HL-60 (cell line): ENCODE measurements around the gene PHC2.

Source experiments
- DNase-seq, 2 experiments: peaks; one replicate each; pipeline ENCODE4 v3.0.0-alpha.2; 2010 to 2020; ENCODE audit warnings: low read depth in 1 of 2, low spot score in 1 of 2
- H3K27ac ChIP-seq: fragments of 250-450 bp; sonication (Bioruptor Pico); replicated peaks from 2 replicates; pipeline ENCODE4 v1.5.1; 2020; ENCODE audit warnings: mild to moderate bottlenecking, moderate library complexity
- H3K27me3 ChIP-seq: fragments of 250-450 bp; sonication (Bioruptor Pico); 2 replicates; pipeline ENCODE4 v1.5.1; 2021; ENCODE audit warnings: mild to moderate bottlenecking, moderate library complexity; ENCODE audit not compliant: insufficient read depth, poor library complexity, severe bottlenecking
- H3K4me3 ChIP-seq: replicated peaks from 2 replicates; pipeline ENCODE4 v1.5.1; 2011; ENCODE audit warnings: mild to moderate bottlenecking, control low read depth, low read length; ENCODE audit not compliant: insufficient read depth
- GABPA ChIP-seq: IDR thresholded peaks from 2 replicates; pipeline ENCODE4 v1.6.1; 2012; ENCODE audit warnings: low read depth
- POLR2AphosphoS5 ChIP-seq: IDR thresholded peaks from 2 replicates; pipeline ENCODE4 v1.6.1; 2012; ENCODE audit warnings: low read depth
- SPI1 ChIP-seq: IDR thresholded peaks from 2 replicates; pipeline ENCODE4 v1.6.1; 2012; ENCODE audit warnings: low read depth, mild to moderate bottlenecking, borderline replicate concordance
- TF ChIP-seq, protein P1 (sequence below): IDR thresholded peaks from 2 replicates; pipeline ENCODE4 v1.6.1; 2012; ENCODE audit warnings: low read depth; ENCODE audit not compliant: insufficient replicate concordance
- TF ChIP-seq, protein P2 (sequence below): IDR thresholded peaks from one replicate; pipeline ENCODE4 v1.5.1; 2011; ENCODE audit warnings: low read length, control low read depth, inconsistent platforms; ENCODE audit not compliant: insufficient read depth

Gene PHC2

DNA sequence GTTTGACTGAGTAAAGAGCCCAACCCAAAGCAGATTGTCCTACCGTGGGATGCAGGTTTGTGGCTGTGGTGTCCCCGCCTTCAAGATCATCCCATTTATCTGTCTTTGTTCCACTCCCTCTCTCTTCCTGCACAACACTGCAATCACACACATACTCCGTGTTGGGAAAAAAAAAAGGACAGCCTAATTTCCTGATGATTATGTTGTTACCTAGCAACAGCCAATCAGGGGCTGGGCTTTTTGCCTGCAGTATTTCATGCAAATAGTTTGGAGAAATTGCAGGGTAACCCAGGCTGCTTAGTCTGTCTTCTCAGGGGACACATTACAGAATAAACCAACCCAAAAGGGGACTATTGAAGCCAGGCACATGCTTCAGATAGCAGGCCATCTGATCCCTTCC is 38.3 kb downstream of the PHC2 start:
- Histone ChIP-seq H3K4me3 (no peak overlapping the region), H3K27me3 (no peaks in the 10 kb centered on the region), H3K27ac (no peak overlapping the region)
- TF ChIP-seq POLR2AphosphoS5 (no peak), SPI1 (no peak)
- DNase-seq, result no peak

DNA sequence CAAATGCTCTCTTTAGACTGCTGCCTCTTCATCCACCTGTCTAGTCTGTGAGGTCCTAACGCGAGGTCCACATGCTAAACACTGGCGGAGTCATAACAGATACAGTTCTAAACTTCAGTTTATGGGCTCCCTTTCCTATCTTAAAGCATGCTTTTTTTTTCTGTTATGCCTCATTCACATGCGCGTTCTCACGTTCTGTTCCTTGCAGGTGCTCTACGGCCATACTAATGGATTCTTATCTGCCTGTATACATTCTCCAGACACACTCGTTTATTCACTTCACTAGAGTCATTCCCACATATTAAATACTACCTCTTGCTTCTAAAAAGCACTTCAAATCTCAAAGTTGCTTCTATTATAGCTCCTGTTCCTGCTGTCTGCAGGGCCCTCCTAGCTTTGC is 38.7 kb downstream of the PHC2 start:
- no peaks in the 10 kb centered on the region for H3K27me3 ChIP-seq
- TF ChIP-seq, protein P1, sequence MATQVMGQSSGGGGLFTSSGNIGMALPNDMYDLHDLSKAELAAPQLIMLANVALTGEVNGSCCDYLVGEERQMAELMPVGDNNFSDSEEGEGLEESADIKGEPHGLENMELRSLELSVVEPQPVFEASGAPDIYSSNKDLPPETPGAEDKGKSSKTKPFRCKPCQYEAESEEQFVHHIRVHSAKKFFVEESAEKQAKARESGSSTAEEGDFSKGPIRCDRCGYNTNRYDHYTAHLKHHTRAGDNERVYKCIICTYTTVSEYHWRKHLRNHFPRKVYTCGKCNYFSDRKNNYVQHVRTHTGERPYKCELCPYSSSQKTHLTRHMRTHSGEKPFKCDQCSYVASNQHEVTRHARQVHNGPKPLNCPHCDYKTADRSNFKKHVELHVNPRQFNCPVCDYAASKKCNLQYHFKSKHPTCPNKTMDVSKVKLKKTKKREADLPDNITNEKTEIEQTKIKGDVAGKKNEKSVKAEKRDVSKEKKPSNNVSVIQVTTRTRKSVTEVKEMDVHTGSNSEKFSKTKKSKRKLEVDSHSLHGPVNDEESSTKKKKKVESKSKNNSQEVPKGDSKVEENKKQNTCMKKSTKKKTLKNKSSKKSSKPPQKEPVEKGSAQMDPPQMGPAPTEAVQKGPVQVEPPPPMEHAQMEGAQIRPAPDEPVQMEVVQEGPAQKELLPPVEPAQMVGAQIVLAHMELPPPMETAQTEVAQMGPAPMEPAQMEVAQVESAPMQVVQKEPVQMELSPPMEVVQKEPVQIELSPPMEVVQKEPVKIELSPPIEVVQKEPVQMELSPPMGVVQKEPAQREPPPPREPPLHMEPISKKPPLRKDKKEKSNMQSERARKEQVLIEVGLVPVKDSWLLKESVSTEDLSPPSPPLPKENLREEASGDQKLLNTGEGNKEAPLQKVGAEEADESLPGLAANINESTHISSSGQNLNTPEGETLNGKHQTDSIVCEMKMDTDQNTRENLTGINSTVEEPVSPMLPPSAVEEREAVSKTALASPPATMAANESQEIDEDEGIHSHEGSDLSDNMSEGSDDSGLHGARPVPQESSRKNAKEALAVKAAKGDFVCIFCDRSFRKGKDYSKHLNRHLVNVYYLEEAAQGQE, result no peak
- TF ChIP-seq, protein P2, sequence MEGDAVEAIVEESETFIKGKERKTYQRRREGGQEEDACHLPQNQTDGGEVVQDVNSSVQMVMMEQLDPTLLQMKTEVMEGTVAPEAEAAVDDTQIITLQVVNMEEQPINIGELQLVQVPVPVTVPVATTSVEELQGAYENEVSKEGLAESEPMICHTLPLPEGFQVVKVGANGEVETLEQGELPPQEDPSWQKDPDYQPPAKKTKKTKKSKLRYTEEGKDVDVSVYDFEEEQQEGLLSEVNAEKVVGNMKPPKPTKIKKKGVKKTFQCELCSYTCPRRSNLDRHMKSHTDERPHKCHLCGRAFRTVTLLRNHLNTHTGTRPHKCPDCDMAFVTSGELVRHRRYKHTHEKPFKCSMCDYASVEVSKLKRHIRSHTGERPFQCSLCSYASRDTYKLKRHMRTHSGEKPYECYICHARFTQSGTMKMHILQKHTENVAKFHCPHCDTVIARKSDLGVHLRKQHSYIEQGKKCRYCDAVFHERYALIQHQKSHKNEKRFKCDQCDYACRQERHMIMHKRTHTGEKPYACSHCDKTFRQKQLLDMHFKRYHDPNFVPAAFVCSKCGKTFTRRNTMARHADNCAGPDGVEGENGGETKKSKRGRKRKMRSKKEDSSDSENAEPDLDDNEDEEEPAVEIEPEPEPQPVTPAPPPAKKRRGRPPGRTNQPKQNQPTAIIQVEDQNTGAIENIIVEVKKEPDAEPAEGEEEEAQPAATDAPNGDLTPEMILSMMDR, result no peak
- H3K27ac ChIP-seq, result no peak overlapping the region
- H3K4me3 ChIP-seq, result no peak overlapping the region
- DNase-seq, result no peak

DNA sequence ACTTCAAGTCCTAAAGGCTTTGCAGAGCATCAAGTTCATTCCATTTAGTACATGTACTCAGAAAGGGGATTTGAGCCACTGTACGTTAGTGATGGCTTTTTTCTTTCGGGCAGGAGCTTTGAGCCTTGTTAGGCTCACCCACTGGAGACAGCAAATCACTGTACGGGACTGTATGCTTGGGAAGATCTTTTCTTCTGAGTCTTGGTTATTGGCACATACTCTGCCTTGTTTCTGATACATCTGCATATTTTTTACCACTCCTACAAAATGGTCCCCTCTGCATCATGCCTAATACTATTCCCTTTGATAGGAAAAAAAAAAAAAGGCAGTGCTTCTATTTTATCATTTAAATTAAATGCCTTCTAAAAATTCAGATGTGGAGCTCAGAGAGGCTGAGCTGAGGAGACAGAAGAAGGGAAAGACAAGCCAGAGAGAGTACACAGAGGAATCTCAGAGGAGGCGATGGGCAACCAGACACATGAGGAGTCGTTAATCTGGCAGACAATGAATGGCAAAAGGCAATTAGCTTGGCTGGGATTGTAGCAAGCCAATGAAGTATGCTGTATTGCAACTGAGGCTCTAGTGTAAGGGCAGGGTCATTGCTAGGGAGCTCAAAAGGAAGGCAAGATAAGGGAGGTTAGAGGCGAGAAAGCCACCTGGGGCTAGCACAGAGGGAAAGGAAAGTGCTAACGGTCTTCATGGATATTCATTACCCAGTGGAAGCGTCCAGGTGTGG is 39.4 kb downstream of the PHC2 start:
- no peak for DNase-seq
- Histone ChIP-seq H3K27me3 (no peaks in the 10 kb centered on the region), H3K27ac (no peak overlapping the region), H3K4me3 (no peak overlapping the region)
- TF ChIP-seq, protein P2, result no peak
- no peak for TF ChIP-seq GABPA
- no peak for TF ChIP-seq SPI1
- TF ChIP-seq, protein P1, result no peak
- no peak for TF ChIP-seq POLR2AphosphoS5

- no peak overlapping the region for H3K27ac ChIP-seq
- no peak overlapping the region for H3K4me3 ChIP-seq
- DNase-seq, result no peak
- H3K27me3 ChIP-seq, result no peaks in the 10 kb centered on the region
- TF ChIP-seq SPI1, result no peak
- TF ChIP-seq GABPA, result no peak
- TF ChIP-seq, protein P2, result no peak
Measured at GRCh38 chr1:33390542-33390941, 40.4 kb downstream of the PHC2 start.
